GM19452 (cell line): ENCODE data around the gene VAMP1.
A peak's percentile ranks its signal among the peaks of the same experiment; 100 is the strongest.
"Not testable (repeated sequence)": the region's sequence is repeated elsewhere in the genome, so short reads cannot be mapped to it uniquely, and the experiment has no call there.

ENCODE experiments used
- ATAC-seq: cut with Tn5 transposase; IDR thresholded peaks from one replicate; pipeline ENCODE4 v1.9.1; 2021; ENCODE audit not compliant: unreplicated experiment

Gene VAMP1

DNA sequence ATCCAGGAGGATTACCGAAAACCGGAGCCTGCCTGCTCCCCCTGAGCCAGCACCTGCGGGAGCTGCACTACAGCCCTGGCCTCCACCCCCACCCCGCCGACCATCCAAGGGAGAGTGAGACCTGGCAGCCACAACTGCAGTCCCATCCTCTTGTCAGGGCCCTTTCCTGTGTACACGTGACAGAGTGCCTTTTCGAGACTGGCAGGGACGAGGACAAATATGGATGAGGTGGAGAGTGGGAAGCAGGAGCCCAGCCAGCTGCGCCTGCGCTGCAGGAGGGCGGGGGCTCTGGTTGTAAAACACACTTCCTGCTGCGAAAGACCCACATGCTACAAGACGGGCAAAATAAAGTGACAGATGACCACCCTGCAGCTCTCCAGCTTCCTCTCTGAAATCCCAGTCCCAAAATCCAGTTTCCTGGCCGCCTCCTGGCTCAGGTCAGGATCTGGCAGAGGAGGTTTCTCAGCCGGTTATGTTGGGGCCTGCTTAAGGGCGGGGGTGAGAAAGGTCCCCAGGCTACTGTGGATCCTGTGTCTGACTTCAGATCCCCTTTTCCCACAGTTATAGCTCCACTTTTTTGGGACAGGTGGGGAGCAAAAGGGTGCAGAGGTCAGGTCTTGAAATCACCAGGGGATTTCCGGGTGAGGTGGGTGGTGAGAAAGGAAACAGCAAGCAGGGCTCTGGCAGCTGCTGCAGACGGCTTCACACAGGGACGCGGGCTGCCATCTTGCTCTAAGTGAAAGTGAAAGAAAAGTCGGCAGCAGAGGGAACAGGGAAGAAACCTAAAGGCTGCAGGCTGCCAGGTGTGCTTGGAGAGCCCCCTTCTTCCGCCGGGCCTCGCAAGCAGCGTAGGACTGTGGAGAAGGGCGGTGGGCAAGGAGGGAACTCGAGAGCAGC is 18.9 kb downstream of the VAMP1 start, which contains the start of gene TAPBPL:
TAPBPL (plus strand) TSS at position 695 of the 897 bp plus-strand sequence. CDS start 207 bp downstream, outside the sequence.
- peak; percentile 79 for ATAC-seq

- no peak for ATAC-seq
Observed at GRCh38 chr12:6450869-6451347, 19.6 kb downstream of the VAMP1 start.

- no peak for ATAC-seq
Observed at GRCh38 chr12:6450091-6450868, 20.2 kb downstream of the VAMP1 start.

DNA sequence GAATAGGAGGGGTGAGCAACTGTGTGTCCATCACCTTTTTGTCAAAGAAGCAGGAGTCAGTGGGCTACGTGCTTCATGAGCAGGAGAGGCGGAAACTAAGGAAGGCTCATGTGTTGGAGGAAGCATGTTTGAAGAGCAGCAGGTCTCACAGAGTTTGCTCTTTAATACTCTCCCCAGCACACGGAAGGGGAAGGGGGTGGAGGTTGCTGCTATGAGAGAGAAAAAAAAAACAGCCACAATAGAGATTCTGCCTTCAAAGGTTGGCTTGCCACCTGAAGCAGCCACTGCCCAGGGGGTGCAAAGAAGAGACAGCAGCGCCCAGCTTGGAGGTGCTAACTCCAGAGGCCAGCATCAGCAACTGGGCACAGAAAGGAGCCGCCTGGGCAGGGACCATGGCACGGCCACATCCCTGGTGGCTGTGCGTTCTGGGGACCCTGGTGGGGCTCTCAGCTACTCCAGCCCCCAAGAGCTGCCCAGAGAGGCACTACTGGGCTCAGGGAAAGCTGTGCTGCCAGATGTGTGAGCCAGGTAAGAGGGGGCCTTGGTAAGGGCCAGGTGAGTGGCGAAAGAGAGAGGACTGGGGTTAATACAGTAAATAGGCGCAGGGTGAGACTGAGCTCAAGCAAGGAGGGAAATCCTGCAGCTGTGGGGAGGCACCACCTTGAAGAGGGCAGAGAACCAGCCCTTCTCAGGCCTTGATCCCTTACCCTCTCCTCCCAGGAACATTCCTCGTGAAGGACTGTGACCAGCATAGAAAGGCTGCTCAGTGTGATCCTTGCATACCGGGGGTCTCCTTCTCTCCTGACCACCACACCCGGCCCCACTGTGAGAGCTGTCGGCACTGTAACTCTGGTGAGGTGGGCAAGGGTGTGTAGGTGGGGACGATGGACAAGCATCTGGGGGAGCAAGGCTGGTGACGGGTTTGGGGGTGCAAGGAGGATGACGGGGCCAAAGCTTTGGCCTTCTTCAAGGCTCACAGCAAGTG is 25.5 kb downstream of the VAMP1 start, which contains the start of gene CD27:
CD27 (plus strand) TSS at position 252 of the 985 bp plus-strand sequence; CDS start at position 393, 141 bp downstream.
- no peak for ATAC-seq

- no peak for ATAC-seq
Observed at GRCh38 chr12:6444031-6444430, 26.4 kb downstream of the VAMP1 start.

DNA sequence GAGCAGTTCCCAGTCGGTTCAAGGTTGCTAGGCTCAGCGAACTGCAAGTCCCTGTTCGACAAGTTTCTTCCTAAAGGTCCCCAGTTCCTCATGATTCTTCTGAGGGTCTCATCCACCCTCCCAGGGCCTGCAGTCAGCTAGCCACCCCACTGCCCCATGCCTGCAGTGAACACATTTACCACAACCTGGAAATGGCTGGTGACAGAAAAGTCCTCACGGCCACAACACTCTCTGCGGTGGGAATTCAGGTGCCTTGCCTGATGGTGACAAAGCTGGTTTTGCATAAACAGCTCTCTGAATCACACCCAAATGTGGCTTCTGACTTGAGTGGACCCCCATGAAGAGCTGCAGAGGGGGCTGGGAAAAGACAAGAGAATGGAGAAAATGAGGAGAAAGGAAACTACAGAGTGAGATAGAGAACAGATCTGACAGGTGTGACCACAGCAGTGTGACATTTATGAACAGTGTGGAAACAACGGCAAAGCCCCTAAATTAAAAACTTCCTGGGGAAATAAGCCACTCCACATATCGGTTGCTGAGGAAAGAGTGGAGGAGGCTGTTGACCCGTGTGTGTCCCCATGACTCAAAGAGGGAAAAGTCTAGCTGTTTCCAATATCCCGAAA is 27.0 kb downstream of the VAMP1 start:
- no peak for ATAC-seq

- ATAC-seq = no peak
Observed at GRCh38 chr12:6442836-6443235, 27.6 kb downstream of the VAMP1 start.

- ATAC-seq = no peak
Observed at GRCh38 chr12:6440391-6440790, 30.1 kb downstream of the VAMP1 start.

DNA sequence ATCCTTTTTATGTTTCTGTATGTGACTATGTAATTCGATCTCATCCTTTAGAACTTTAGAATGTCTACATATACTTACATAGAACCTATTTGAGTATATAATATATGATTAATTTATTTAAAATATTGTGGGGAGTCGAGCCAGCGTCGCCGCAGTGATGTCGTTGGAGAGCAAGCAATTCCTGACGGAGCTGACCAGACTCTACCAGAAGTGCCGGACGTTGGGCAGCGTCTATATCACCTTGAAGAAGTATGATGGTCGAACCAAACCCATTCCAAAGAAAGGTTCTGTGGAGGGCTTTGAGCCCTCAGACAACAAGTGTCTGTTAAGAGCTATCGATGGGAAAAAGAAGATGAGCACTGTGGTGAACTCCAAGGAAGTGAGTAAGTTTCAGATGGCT is 32.1 kb downstream of the VAMP1 start:
- ATAC-seq = no peak

GRCh38 chr12:6437586-6437985 is 32.9 kb downstream of the VAMP1 start:
- ATAC-seq = no peak

DNA sequence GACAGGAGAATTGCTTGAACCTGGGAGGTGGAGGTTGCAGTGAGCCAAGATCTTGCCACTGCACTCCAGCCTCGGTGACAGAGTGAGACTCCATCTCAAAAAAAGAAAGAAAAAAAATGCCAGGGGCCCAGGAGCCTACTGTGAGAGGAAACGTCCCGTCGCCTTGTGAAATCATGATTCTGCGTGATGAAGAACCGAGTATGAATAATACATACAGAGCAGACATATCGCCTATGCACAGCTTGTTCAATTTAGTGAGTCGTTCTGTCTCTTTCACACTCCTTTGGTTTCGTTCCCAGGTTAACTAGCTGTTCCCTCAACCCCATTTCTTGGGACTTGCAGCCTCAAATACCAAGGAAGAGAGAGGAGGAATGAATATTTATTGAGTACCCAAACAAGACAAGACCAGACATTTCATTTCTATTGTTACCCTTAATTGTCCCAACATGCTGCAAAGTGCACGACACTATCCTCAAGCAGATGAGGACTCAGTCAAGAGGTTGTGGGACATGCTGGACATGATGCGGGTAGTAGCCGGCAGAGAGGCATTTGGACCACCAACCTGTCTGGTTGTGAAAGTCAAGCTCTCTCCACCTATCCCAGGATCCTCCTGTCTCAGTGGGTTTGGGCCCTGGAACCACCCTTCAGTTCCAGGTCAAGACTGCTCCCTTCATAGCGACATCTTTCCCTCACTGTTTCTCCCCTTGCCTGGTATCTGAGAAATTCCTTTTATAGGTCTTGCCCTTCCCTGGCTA is 34.3 kb downstream of the VAMP1 start:
- no peak for ATAC-seq

DNA sequence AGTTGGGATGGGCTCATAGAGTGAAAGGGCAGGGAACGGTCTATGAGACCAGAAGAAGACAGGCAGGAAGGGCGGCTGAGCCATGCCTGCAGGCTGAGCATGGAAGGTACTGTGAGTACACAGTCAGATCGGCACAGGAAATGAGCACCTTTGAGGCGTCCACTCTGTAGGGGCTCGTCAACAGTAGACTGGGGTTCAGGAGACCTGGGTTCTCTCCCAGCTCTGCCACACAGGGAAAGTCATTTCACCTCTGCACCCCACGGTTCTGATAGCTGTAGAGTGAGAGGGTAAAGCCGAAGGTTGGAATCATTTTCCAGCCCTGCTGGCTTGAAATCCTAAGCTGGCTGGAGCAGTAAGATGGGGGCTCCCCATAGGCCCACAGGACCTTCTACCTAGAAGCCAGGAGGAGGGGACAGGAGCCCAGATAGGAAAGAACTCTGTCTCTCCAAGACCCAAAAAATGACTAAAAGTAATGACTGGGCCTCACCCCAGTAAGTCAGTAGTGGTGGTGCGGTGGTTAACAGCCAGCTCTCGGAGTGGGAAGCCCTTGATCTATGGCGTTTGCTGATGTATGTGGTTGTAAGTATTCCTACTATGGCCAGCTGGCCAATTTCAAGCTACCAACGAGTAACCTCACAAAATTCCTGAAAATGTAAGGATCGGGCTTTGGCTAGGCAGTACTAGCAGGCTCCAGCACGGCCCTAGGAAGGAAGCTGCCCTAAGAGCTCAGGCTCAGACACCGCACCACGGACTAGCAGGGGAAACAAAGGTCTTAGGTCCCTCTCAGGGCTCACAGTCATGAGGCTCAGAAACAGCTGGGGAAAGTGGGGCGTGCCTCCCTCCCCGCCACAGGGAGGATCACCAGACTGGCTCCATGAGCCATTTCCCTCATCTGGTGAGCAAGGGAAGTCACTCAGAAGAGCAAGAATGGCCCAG is 36.0 kb downstream of the VAMP1 start:
- no peak for ATAC-seq

DNA sequence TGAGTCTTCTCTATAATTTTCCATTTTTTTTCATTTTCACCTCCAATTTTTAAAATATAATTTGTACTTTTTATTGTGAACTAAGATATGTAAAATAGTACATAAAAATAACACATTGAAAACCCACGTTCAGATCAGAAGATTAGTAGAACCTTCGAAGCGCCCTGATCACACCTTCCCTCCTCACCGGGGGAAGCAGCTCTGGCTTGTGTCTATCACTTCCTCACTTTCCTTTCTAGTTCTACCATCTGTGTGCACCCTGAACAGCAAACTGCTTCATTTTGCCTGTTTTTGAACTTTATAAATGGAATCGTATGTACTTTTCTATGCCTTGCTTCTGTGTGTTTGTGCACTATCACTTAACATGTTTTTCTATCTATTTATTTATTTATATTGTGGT is 37.5 kb downstream of the VAMP1 start:
- ATAC-seq = no peak

DNA sequence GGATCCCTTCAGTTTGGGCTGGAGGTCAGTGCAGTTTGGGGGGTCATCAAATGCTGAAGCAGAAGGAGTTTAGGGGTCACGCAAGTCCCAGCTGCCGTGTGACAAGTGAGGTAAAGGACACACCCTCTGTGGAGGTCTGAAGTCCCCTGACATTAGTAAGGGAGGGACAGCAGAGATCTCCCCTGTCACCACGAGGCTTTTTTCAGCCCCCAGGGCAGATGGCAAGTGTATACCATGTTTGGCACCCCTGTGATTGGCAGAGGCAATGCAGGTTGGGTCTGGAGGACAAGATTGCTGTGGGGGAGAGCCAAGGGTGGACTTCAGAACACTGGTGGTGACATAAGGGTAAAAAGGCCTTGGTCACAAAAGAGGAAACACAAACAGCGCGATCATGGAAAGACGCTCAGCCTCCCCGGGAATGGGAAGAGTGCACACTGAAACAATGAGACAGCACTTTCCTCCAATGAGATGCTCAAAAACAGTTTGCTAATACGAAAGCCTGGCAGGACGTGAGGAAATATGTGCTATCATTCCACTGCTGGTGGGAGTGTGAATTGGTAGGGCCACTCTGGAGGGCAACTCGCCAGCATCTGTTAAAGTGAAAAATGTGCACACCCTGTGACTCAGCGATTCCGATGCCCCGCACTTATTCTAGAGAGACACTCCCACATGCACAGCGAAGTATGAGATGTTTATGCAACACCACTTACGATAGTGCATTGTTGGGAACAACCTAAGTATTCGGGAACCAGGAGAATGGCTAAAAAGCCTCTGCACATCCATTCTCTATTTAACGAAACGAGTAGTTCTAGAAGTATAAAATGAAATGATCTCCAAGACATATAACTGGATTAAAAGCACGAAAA is 40.1 kb downstream of the VAMP1 start:
- no peak for ATAC-seq

DNA sequence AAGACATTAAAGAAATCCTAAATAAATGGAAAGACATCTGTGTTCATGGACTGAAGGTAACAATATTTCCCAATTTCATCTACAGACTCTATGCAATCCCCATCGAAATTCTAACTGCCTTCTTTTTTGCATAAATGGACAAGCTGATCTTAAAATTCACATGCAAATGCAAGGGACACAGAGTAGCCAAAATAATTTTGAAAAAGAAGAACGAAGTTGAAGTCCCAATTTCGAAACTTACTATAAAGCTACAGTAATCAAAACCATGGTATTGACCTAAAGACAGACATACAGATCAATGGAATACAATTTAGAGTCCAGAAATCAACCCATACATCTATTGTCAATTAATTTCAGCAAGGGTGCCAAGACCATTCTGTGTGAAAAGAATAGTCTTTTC is 42.2 kb downstream of the VAMP1 start:
- ATAC-seq = no peak

DNA sequence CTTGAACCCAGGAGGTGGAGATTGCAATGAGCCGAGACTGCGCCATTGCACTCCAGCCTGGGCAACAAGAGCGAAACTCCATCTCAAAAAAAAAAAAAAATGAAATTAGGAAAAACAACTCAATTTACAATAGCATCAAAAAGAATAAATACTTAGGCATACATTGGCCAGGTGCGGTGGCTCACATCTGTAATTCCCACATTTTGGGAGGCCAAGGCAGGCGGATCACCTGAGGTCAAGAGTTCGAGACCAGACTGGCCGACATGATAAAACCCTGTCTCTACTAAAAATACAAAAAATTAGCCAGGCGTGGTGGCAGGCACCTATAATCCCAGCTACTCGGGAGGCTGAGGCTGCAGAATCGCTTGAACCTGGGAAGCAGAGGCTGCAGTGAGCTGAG is 42.7 kb downstream of the VAMP1 start:
- not testable (repeated sequence) for ATAC-seq
